Endometrial microvascular endothelial cells (primary cell): Measurements from ENCODE around the gene CAMK2N1. TPM values are rescaled to one million over a fixed set of nuclear protein-coding genes. Genes with fewer than 3 reads are reported as not detected.
"Not testable (repeated sequence)": the region's sequence is repeated elsewhere in the genome, so short reads cannot be mapped to it uniquely, and the experiment has no call there.

Experiments used
- in situ Hi-C: cut with HindIII; loops from 2 replicates; pipeline ENCODE4 v1.10.0; 2017; ENCODE audit warnings: low sequenced_read_pairs, low pct_unique_long_range_greater_than_20kb; ENCODE audit errors: inconsistent ontology term
- total RNA-seq: library from RNA; depleted of rRNA; stranded (reverse); fragments of >200 nt; gene quantifications from one replicate; pipeline ENCODE4 v1.2.3, GENCODE V29; 2015; ENCODE audit errors: inconsistent ontology term

Gene CAMK2N1
- total RNA-seq, 1 donor from 2014 or later, result 3.3 TPM

- in situ Hi-C loops, result no loop called here
Observed at GRCh38 chr1:20498116-20498515, 12.1 kb upstream of the CAMK2N1 start.

- in situ Hi-C loops, result no loop called here
Observed at GRCh38 chr1:20497506-20497905, 11.5 kb upstream of the CAMK2N1 start.

- in situ Hi-C loops, result not testable (repeated sequence)
Observed at GRCh38 chr1:20496725-20497383, 10.8 kb upstream of the CAMK2N1 start.

DNA sequence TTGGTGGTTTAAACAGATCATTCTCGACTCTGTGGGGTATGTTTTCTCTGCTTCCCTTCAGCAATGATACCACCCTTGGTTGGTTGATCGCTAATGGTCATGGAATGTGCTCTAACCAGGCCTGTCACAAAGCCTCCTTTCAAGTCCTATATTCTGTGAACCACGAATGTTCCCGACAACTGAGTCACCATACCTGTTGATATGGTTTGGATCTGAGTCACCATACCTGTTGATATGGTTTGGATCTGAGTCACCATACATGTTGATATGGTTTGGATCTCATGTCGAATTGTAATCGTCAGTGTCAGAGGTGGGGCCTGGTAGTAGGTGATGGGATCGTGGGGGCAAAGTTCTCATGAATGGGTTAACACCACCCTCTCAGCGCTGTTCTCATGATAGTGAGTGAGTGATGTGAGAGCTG, 10.2 kb upstream of the CAMK2N1 start:
- in situ Hi-C loops, result no loop called here

- in situ Hi-C loops, result no loop called here
Observed at GRCh38 chr1:20495661-20496060, 9.7 kb upstream of the CAMK2N1 start.

- in situ Hi-C loops, result no loop called here
Observed at GRCh38 chr1:20494609-20495311, 8.8 kb upstream of the CAMK2N1 start.

DNA sequence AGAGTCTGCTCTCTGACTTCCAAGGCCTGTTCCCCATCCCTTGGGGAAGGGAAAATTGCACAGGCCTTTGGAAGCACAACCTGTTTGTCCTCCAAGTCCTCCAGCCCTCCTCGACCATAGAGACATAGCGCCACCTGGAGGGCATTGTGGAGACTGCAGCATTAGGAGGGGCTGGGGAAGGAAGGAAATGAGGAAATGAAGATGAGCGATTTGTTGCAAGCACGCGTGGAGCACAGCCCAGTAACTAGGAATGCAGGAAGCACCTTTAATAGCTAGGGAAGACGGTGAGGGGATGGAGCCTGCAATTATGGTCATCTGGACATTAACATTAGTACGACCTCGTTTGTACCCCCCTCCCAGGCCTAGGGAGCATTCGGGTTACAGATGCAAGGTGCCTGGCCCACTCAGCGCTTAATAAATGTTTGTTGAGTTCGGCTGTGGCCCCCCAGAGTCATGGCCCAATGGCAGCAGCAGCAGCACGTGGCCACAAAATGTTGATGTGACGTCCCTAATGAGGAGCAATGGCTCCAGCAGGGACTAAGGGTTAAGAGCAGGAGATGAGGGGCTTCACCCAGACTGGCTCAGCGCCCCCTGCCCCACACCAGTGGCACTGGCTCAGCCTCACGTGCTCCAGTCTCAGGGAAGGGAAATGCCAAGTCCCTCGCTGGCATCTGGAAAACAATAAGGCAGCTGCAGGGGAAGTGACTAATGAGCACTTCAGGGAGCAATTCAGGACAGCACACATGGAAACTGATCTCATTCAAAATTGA, 8.0 kb upstream of the CAMK2N1 start:
- in situ Hi-C loops, result no loop called here

DNA sequence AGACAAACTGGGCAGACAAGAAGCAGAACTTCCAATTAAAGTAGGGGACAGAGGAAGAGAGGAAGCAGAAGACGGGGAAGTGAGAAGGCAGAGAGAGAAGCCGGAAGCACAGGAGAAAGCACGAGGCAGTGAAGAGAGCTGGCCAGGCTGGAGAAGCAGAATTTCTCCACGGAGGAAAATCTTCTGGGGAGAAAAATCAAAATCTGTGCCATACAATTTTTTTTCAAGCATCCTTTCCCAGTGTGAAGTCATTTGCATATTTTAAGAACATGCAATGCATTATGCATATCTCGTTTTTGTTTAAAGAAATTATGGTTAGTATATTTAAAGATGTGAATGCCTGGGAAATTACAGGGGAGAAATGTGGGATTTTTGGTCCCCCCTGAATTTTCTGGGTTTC, 7.3 kb upstream of the CAMK2N1 start:
- in situ Hi-C loops, result no loop called here

DNA sequence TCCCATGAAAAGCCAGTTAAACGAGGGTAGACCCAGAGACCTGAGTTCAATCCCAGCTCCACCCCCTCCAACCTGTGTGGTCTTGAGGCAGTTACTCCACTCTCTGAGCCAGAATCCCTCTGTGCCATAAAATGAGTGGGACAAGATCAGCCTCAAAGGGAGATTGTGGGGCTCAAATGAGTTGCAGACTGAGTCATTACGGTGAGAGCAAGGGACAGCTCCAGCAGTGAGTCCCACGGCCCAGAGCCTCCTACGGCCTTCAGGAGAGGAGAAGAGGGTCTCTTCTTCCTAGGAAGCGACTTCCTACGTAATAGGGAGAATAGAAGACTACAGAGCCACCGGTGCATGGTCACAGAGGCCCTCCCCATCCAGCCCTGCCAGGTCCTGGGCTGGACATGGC, 6.7 kb upstream of the CAMK2N1 start:
- in situ Hi-C loops, result no loop called here

DNA sequence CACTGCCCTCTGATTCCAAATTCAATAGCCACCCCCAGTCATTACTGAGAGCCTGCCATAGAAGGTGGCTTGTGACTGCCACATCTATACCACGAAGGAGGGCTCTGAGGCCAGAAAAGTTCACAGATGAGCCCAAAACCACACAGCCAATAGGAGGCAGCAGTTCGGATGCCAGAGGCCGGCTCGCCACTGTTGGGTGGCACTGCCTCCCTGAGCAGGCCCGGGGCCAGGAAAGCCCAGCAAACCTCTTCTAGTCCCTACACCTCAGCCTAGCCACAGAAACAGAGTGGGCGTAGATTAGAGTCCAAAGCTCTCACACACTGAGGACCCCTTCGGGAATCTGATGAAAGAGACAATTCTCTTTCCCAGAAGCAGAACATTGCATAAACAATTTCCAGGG, 5.9 kb upstream of the CAMK2N1 start:
- in situ Hi-C loops, result no loop called here

DNA sequence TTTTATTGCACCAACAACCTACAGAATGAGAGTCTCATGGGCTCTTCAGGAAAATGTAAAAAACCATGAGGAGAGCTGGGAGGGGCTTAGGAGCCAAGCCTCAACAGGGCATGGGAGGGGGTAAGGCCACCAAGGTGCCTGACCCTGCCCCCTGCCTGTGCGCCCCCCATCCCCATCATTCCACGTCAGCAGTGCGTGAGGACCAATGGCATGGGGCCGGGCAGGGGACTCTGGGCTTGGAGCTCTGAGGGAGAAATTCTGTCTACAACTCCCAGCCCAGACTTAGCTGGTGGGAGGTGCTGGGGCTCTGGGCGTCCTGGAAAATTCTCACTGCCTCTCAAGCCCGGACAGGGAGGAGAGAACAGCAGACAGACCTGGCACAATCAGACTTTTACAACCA, 5.2 kb upstream of the CAMK2N1 start:
- in situ Hi-C loops, result no loop called here

DNA sequence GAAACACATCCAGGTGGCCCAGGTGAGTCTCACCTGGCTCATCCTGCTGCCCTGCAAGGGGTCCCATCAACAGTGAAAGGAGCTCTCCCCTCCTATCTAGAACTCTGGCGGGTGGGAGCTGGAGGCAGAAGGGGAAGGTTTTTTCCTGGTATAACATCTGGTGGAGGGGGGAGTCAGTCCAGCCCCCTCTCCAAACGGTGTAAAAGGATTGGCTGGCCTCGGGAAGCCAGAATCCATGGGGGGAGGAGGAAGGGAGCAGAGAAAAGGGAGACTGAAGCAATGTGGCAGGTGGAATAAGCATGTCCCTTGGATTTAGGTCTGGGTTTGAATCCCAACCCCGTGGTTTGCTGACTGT, 1.2 kb upstream of the CAMK2N1 start:
- in situ Hi-C loops, result no loop called here

GRCh38 chr1:20486457-20487235, 636 bp upstream of the CAMK2N1 start:
- in situ Hi-C loops, result no loop called here

DNA sequence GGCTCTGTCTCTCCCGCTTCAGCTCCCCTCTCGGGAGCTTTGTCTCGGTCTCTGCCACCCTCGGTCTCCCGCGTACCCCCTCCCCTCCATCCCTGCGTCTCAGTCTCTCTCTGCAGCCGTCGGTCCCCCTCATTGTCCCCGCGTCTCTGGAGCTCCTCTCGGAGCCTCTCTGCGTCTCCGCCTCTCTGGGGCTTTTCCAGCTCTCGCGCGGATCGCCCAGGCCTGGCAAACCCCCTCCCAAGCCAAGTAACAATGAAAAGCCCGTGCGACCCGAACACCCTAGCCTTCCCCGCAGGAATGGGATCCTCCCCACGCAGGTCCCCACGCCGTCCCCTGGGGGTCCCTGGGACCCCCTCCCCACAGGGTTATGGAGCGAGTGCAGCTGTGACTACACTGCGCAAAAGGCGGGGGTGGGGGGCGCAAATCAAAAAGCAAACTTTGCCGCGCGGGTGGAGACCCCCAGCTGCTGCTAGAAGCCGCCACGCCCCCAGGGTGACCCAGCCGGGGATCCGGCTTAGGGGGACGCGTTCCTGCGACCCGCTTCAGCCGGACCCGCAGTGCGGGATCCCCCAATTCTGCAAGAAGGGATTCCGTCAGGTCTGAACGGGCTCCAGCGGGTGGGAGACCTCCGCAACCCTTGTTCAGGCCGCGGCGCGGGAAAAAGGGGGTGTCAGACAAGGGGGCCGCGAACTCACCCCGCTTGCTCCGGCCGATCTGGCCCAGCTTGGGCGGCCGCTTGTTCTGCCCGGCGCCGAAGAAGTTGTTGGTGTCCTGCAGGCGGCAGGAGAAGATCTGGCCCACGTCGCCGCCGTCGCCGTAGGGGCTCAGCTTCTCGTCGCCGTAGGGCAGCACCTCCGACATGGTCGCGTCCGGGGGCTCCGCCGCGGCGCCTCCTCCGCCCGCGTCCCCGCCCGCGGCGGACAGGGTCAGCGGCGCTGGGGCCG, 1.2 kb downstream of the CAMK2N1 start:
- in situ Hi-C loops, result no loop called here

DNA sequence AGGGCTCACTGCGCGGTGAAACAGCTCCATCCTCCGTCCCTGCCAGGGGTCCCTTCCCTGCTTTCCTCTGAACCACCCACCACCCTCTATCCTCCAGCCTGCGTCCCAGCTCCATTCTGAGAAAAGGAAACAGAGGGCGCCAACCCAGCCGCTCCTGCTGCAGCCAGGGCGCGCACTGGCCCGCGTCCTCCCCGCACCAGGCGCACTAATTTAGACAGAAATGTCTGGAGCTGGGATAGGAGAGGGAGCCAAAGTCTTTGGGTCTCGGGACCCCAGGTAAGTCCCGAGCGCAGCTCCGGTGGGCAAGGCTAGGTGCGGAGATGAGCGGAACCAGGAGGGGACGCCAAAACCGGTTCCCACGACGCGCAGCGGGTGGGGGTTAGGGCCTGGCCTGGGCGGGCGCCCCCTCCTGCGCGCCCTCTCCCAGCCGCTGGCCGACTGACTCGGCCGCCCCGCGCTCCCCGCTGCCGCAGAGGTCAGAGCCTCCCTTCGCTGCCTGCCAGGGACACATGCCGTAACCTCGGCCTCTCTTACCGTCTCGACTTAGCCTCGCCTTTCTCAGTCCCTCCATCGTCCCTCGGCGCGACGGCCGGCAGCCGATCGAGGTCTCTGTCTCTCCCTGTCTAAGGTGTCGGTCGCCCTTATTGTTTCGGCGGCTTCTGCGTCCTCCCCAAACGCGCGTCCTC, 2.0 kb downstream of the CAMK2N1 start:
- in situ Hi-C loops, result no loop called here

GRCh38 chr1:20483098-20483832, 2.7 kb downstream of the CAMK2N1 start:
- in situ Hi-C loops, result no loop called here
